GM12892 (cell line): ENCODE measurements around the gene KLHL30.
A peak's percentile ranks its signal among the peaks of the same experiment; 100 is the strongest.

Experiments used
- DNase-seq: peaks from one replicate; pipeline ENCODE4 v3.0.0; 2011; ENCODE audit not compliant: insufficient read length
- FAIRE-seq: peaks from 2 replicates; lab custom pipeline; 2011; peaks lifted over from hg19 to GRCh38; lab: Jason Lieb, UNC
- POLR2A ChIP-seq: IDR thresholded peaks from 2 replicates; pipeline ENCODE4 v1.6.1; 2011; ENCODE audit warnings: low read depth, low read length, control low read depth
- POLR2AphosphoS5 ChIP-seq: IDR thresholded peaks from 2 replicates; pipeline ENCODE4 v1.6.1; 2011; ENCODE audit warnings: low read depth, low read length, control low read depth
- TAF1 ChIP-seq: IDR thresholded peaks from 2 replicates; pipeline ENCODE4 v1.6.1; 2011; ENCODE audit warnings: low read depth, mild to moderate bottlenecking, control low read depth, low read length, borderline replicate concordance

KLHL30 gene

GRCh38 chr2:238097988-238098871 lies 40.2 kb upstream of the KLHL30 start:
- no peak for TF ChIP-seq POLR2A
- TF ChIP-seq TAF1 = no peak
- no peak for TF ChIP-seq POLR2AphosphoS5
- DNase-seq (peak; percentile 76), FAIRE-seq (peak; percentile 96)

GRCh38 chr2:238098901-238099713 lies 39.4 kb upstream of the KLHL30 start:
- no peak for TF ChIP-seq TAF1
- TF ChIP-seq POLR2AphosphoS5 = no peak
- TF ChIP-seq POLR2A = no peak
- FAIRE-seq (no peak), DNase-seq (peak; percentile 31)

- FAIRE-seq = no peak
Observed at GRCh38 chr2:238099714-238100048, 38.8 kb upstream of the KLHL30 start.

GRCh38 chr2:238100049-238100820 lies 38.2 kb upstream of the KLHL30 start, which contains the start of gene ESPNL:
ESPNL (plus strand) TSS chr2:238100340; CDS start chr2:238100420, 80 bp downstream.
- no peak for FAIRE-seq
- DNase-seq = peak; percentile 11
- no peak for TF ChIP-seq POLR2A
- no peak for TF ChIP-seq TAF1
- TF ChIP-seq POLR2AphosphoS5 = no peak

More at GRCh38 chr2:238099714-238100048, 38.8 kb upstream of the KLHL30 start:
- TF ChIP-seq TAF1 (no peak), POLR2AphosphoS5 (no peak), POLR2A (no peak)
- DNase-seq = peak; percentile 23

GRCh38 chr2:238100821-238101771 lies 37.4 kb upstream of the KLHL30 start:
- DNase-seq = peak; percentile 15
- FAIRE-seq = no peak
- no peak for TF ChIP-seq POLR2A
- no peak for TF ChIP-seq TAF1
- no peak for TF ChIP-seq POLR2AphosphoS5

GRCh38 chr2:238101891-238102841 lies 36.3 kb upstream of the KLHL30 start:
- no peak for FAIRE-seq
- TF ChIP-seq POLR2A (no peak), TAF1 (no peak), POLR2AphosphoS5 (no peak)

GRCh38 chr2:238102865-238103264 lies 35.6 kb upstream of the KLHL30 start:
- TF ChIP-seq POLR2A = no peak
- no peak for TF ChIP-seq TAF1
- TF ChIP-seq POLR2AphosphoS5 = no peak
- no peak for FAIRE-seq

More at GRCh38 chr2:238101891-238102841, 36.3 kb upstream of the KLHL30 start:
- DNase-seq = no peak

GRCh38 chr2:238103465-238104225 lies 34.8 kb upstream of the KLHL30 start:
- DNase-seq = no peak

More at GRCh38 chr2:238102865-238103264, 35.6 kb upstream of the KLHL30 start:
- DNase-seq = no peak

More at GRCh38 chr2:238103465-238104225, 34.8 kb upstream of the KLHL30 start:
- FAIRE-seq = no peak
- no peak for TF ChIP-seq TAF1
- TF ChIP-seq POLR2AphosphoS5 = no peak
- no peak for TF ChIP-seq POLR2A
